ENCODE measurements around the gene COL4A2. TPM values are rescaled to one million over a fixed set of nuclear protein-coding genes. Genes with fewer than 3 reads are reported as not detected.

COL4A2 gene
- total RNA-seq, 1 experiment from 2014 or later = 1.6 TPM

DNA sequence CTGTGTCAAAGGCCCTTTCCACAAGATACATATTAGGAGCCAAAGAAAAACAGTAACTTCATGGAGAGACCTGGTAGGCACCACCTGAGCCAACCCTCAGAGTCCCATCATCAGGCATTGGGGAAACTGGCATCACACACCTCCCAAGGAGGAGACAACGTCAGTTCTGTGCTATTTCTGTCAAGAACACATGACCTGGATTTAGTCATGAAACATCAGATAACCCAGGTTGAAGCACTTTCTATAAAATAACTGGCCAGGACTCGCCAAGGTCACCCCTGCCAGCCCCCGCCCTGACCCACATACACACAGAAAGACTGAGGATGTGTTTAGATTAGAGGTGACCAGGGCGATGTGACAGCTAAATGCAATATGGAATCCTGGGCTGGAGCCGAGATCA is 35.8 kb upstream of the COL4A2 start:
- no peak for TF ChIP-seq CEBPB (IDR thresholded peaks at IDR 0.05; ENCODE audit: low read depth)
- TF ChIP-seq EZH2 (IDR thresholded peaks at IDR 0.05) = no peak
- POLR2A ChIA-PET = no interaction called here
- Histone ChIP-seq H3K27me3 (ENCODE audit: insufficient read depth, low read length) (no peaks in the 10 kb centered on the region), H2AFZ (ENCODE audit: low read depth, low read length, poor library complexity, severe bottlenecking) (no peak overlapping the region), H3K4me3 (replicated peaks in 1 of 2; ENCODE audit: low read depth in 1 of 2, low read length in 2 of 2) (no peak overlapping the region), H3K4me1 (ENCODE audit: control insufficient read depth in 1 of 2, insufficient read depth in 2 of 2, low read length in 2 of 2) (no peaks in the 10 kb centered on the region), H3K36me3 (ENCODE audit: control insufficient read depth in 1 of 2, insufficient read depth in 2 of 2, low read length in 2 of 2) (no peaks in the 10 kb centered on the region), H3K9me3 (ENCODE audit: control insufficient read depth in 1 of 2, insufficient read depth in 1 of 2, low read depth in 1 of 2, low read length in 2 of 2) (no peaks in the 10 kb centered on the region), H3K79me2 (ENCODE audit: insufficient read depth, low read length) (no peaks in the 10 kb centered on the region), H3K4me2 (ENCODE audit: low read length) (no peak overlapping the region), H3K27ac (ENCODE audit: low read depth, low read length) (no peak overlapping the region), H3K9me2 (ENCODE audit: insufficient read depth) (no peaks in the 10 kb centered on the region), H4K20me1 (ENCODE audit: insufficient read depth) (no peaks in the 10 kb centered on the region), H3K9ac (ENCODE audit: low read length) (no peak overlapping the region)
- ATAC-seq = no peak
- CTCF ChIA-PET = no interaction called here
- BruUV-seq (replicated peaks) = no TSS peak
- no peak for DNase-seq (ENCODE audit: low read depth, low spot score)
- RAD21 ChIA-PET (ENCODE audit: low non-redundant PET in 1 of 2, low total read pairs in 2 of 2, uncharacterized antibody in 2 of 2, unreplicated experiment in 2 of 2) = no interaction called here
- intact Hi-C loops (cut with micrococcal nuclease) = no loop called here

DNA sequence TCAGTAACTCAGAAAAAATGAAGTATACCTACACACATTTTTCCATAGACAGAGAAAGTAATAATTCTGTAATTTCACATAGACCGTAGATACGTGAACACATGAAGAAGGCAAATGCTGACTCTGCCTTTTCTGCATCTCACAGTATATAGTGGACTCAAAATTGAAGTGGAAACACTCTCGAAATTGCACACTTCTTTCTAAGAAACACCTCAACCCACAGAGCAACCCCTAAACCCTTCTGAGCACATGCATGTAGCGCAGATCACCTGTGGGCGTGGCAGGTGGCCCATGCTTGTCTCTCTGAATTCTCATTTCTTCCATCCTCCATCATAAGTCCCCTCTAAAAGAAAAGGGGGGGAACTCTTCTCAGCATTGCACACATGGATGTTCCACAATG is 34.9 kb upstream of the COL4A2 start:
- H3K9me3 ChIP-seq (ENCODE audit: control insufficient read depth in 1 of 2, insufficient read depth in 1 of 2, low read depth in 1 of 2, low read length in 2 of 2) = no peaks in the 10 kb centered on the region
- H3K27ac ChIP-seq (ENCODE audit: low read depth, low read length) = no peak overlapping the region
- H3K4me3 ChIP-seq (replicated peaks in 1 of 2; ENCODE audit: low read depth in 1 of 2, low read length in 2 of 2) = no peak overlapping the region
- no peaks in the 10 kb centered on the region for H3K9me2 ChIP-seq (ENCODE audit: insufficient read depth)
- ATAC-seq (no peak), DNase-seq (ENCODE audit: low read depth, low spot score) (no peak)
- no peak overlapping the region for H3K9ac ChIP-seq (ENCODE audit: low read length)
- H3K4me2 ChIP-seq (ENCODE audit: low read length) = no peak overlapping the region
- CTCF ChIA-PET = no interaction called here
- H2AFZ ChIP-seq (ENCODE audit: low read depth, low read length, poor library complexity, severe bottlenecking) = no peak overlapping the region
- H3K36me3 ChIP-seq (ENCODE audit: control insufficient read depth in 1 of 2, insufficient read depth in 2 of 2, low read length in 2 of 2) = no peaks in the 10 kb centered on the region
- TF ChIP-seq RAD21 (IDR thresholded peaks at IDR 0.05; ENCODE audit: low read depth) = no peak
- no peak for TF ChIP-seq TCF7L2 (IDR thresholded peaks at IDR 0.05; ENCODE audit: borderline replicate concordance, extremely low read depth, insufficient read depth, insufficient read length)
- no peak for TF ChIP-seq POLR2AphosphoS5 (IDR thresholded peaks at IDR 0.05; ENCODE audit: low read depth, low read length)
- TF ChIP-seq EZH2 (IDR thresholded peaks at IDR 0.05) = no peak
- no peak for TF ChIP-seq CBX3 (IDR thresholded peaks at IDR 0.05; ENCODE audit: low read depth)
- TF ChIP-seq, protein P1, sequence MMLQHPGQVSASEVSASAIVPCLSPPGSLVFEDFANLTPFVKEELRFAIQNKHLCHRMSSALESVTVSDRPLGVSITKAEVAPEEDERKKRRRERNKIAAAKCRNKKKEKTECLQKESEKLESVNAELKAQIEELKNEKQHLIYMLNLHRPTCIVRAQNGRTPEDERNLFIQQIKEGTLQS (IDR thresholded peaks at IDR 0.05) = no peak
- TF ChIP-seq JUND (IDR thresholded peaks at IDR 0.05) = no peak
- TF ChIP-seq SIN3A (IDR thresholded peaks at IDR 0.05; ENCODE audit: low read depth) = no peak
- no peak for TF ChIP-seq ZFX (IDR thresholded peaks at IDR 0.05)
- no peak for TF ChIP-seq FOSL1 (IDR thresholded peaks at IDR 0.05; ENCODE audit: low read depth)
- TF ChIP-seq EGR1 (IDR thresholded peaks at IDR 0.05; ENCODE audit: low read depth) = no peak
- TF ChIP-seq, protein P2, sequence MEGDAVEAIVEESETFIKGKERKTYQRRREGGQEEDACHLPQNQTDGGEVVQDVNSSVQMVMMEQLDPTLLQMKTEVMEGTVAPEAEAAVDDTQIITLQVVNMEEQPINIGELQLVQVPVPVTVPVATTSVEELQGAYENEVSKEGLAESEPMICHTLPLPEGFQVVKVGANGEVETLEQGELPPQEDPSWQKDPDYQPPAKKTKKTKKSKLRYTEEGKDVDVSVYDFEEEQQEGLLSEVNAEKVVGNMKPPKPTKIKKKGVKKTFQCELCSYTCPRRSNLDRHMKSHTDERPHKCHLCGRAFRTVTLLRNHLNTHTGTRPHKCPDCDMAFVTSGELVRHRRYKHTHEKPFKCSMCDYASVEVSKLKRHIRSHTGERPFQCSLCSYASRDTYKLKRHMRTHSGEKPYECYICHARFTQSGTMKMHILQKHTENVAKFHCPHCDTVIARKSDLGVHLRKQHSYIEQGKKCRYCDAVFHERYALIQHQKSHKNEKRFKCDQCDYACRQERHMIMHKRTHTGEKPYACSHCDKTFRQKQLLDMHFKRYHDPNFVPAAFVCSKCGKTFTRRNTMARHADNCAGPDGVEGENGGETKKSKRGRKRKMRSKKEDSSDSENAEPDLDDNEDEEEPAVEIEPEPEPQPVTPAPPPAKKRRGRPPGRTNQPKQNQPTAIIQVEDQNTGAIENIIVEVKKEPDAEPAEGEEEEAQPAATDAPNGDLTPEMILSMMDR (IDR thresholded peaks at IDR 0.05 in 2 of 3, conservative IDR thresholded peaks at IDR 0.05 in 1 of 3; ENCODE audit: borderline replicate concordance in 1 of 3, insufficient read depth in 1 of 3, low read depth in 2 of 3, low read length in 2 of 3) = no peak
- TF ChIP-seq, protein P3, sequence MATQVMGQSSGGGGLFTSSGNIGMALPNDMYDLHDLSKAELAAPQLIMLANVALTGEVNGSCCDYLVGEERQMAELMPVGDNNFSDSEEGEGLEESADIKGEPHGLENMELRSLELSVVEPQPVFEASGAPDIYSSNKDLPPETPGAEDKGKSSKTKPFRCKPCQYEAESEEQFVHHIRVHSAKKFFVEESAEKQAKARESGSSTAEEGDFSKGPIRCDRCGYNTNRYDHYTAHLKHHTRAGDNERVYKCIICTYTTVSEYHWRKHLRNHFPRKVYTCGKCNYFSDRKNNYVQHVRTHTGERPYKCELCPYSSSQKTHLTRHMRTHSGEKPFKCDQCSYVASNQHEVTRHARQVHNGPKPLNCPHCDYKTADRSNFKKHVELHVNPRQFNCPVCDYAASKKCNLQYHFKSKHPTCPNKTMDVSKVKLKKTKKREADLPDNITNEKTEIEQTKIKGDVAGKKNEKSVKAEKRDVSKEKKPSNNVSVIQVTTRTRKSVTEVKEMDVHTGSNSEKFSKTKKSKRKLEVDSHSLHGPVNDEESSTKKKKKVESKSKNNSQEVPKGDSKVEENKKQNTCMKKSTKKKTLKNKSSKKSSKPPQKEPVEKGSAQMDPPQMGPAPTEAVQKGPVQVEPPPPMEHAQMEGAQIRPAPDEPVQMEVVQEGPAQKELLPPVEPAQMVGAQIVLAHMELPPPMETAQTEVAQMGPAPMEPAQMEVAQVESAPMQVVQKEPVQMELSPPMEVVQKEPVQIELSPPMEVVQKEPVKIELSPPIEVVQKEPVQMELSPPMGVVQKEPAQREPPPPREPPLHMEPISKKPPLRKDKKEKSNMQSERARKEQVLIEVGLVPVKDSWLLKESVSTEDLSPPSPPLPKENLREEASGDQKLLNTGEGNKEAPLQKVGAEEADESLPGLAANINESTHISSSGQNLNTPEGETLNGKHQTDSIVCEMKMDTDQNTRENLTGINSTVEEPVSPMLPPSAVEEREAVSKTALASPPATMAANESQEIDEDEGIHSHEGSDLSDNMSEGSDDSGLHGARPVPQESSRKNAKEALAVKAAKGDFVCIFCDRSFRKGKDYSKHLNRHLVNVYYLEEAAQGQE (IDR thresholded peaks at IDR 0.05; ENCODE audit: low read depth) = no peak
- TF ChIP-seq YY1 (IDR thresholded peaks at IDR 0.05; ENCODE audit: extremely low read depth, insufficient replicate concordance, low read depth, low read length) = no peak
- TF ChIP-seq POLR2A (IDR thresholded peaks at IDR 0.05; ENCODE audit: borderline replicate concordance, extremely low read depth, insufficient read depth, insufficient read length) = no peak
- TF ChIP-seq EZH2phosphoT487 (IDR thresholded peaks at IDR 0.05; ENCODE audit: borderline replicate concordance) = no peak
- no peak for TF ChIP-seq SP1 (IDR thresholded peaks at IDR 0.05; ENCODE audit: low read depth)
- intact Hi-C loops (cut with micrococcal nuclease) = no loop called here
- RAD21 ChIA-PET (ENCODE audit: low non-redundant PET in 1 of 2, low total read pairs in 2 of 2, uncharacterized antibody in 2 of 2, unreplicated experiment in 2 of 2) = no interaction called here
- H4K20me1 ChIP-seq (ENCODE audit: insufficient read depth) = no peaks in the 10 kb centered on the region
- POLR2A ChIA-PET = no interaction called here
- H3K4me1 ChIP-seq (ENCODE audit: control insufficient read depth in 1 of 2, insufficient read depth in 2 of 2, low read length in 2 of 2) = no peaks in the 10 kb centered on the region
- H3K79me2 ChIP-seq (ENCODE audit: insufficient read depth, low read length) = no peaks in the 10 kb centered on the region
- H3K27me3 ChIP-seq (ENCODE audit: insufficient read depth, low read length) = no peaks in the 10 kb centered on the region
- no TSS peak for BruUV-seq (replicated peaks)
